ENCODE measurements around the gene TNFRSF12A. TPM values are rescaled to one million over a fixed set of nuclear protein-coding genes. Genes with fewer than 3 reads are reported as not detected.
A peak's percentile ranks its signal among the peaks of the same experiment; 100 is the strongest.

TNFRSF12A gene
- total and polyA plus RNA-seq, 9 of the 15 experiments (the other 6 are each of a cell fraction or from before 2014, with no cell fraction given): 0.41 to 61.8 (median 26.5) TPM

GRCh38 chr16:3015865-3016521 lies 4.2 kb upstream of the TNFRSF12A start (continued):
- TF ChIP-seq ZNF124 (CRISPR knock-in tag; IDR thresholded peaks at IDR 0.05) (no peak), CAMTA2 (CRISPR knock-in tag; conservative IDR thresholded peaks at IDR 0.05) (no peak), POLR2B (IDR thresholded peaks at IDR 0.05; ENCODE audit: low read depth, partially characterized antibody) (no peak), NFIX (CRISPR knock-in tag; IDR thresholded peaks at IDR 0.05; ENCODE audit: low read depth) (no peak), SP2 (IDR thresholded peaks at IDR 0.05; ENCODE audit: extremely low read depth, low read depth, low read length, poor library complexity, severe bottlenecking) (no peak), ZNF644 (tag; IDR thresholded peaks at IDR 0.05; ENCODE audit: low read depth) (no peak), MYNN (IDR thresholded peaks at IDR 0.05) (no peak), MYNN (CRISPR knock-in tag; IDR thresholded peaks at IDR 0.05) (no peak), MEIS2 (IDR thresholded peaks at IDR 0.05; ENCODE audit: partially characterized antibody) (peak; percentile 72), HDAC2 (IDR thresholded peaks at IDR 0.05) (no peak), ZKSCAN3 (CRISPR knock-in tag; IDR thresholded peaks at IDR 0.05) (no peak), ZNF668 (CRISPR knock-in tag; IDR thresholded peaks at IDR 0.05) (no peak), SOX6 (IDR thresholded peaks at IDR 0.05) (peak; percentile 49; the same call in 1 of the 2 replicates), ZNF224 (CRISPR knock-in tag; IDR thresholded peaks at IDR 0.05) (no peak), MCM5 (IDR thresholded peaks at IDR 0.05; ENCODE audit: low read depth) (no peak), SETDB1 (IDR thresholded peaks at IDR 0.05; ENCODE audit: low read length) (no peak), E2F6 (IDR thresholded peaks at IDR 0.05; ENCODE audit: borderline replicate concordance in 1 of 2, extremely low read depth in 1 of 2, insufficient read depth in 1 of 2, insufficient read length in 1 of 2, low read depth in 1 of 2, low read length in 1 of 2, poor library complexity in 1 of 2, severe bottlenecking in 1 of 2) (peak in 1 of 2 experiments; percentile 68), ESRRB (CRISPR knock-in tag; IDR thresholded peaks at IDR 0.05; ENCODE audit: borderline replicate concordance) (no peak), GATAD2B (IDR thresholded peaks at IDR 0.05; ENCODE audit: borderline replicate concordance) (no peak), SIX5 (IDR thresholded peaks at IDR 0.05; ENCODE audit: borderline replicate concordance in 1 of 2, insufficient read depth in 1 of 2, low read depth in 1 of 2, low read length in 2 of 2) (no peak), ERF (CRISPR knock-in tag; IDR thresholded peaks at IDR 0.05) (no peak), ZBTB8A (IDR thresholded peaks at IDR 0.05; ENCODE audit: partially characterized antibody) (no peak), ZNF583 (CRISPR knock-in tag; IDR thresholded peaks at IDR 0.05) (no peak), DNMT1 (IDR thresholded peaks at IDR 0.05) (no peak), MECOM (CRISPR knock-in tag; IDR thresholded peaks at IDR 0.05) (0 out of 2 replicates have a peak, but pooled peaks have one; percentile 37), ZNF395 (CRISPR knock-in tag; IDR thresholded peaks at IDR 0.05) (no peak), SMAD1 (IDR thresholded peaks at IDR 0.05; ENCODE audit: low read depth, low read length, partially characterized antibody) (no peak), TRIM24 (IDR thresholded peaks at IDR 0.05) (no peak), ATF7 (IDR thresholded peaks at IDR 0.05) (no peak), BCOR (IDR thresholded peaks at IDR 0.05) (no peak; the same call in 1 of the 2 replicates), ZNF175 (CRISPR knock-in tag; IDR thresholded peaks at IDR 0.05; ENCODE audit: low read depth) (no peak)

All from K562 (cell line).